ENCODE measurements around the gene PPFIBP1.

PPFIBP1 gene

DNA sequence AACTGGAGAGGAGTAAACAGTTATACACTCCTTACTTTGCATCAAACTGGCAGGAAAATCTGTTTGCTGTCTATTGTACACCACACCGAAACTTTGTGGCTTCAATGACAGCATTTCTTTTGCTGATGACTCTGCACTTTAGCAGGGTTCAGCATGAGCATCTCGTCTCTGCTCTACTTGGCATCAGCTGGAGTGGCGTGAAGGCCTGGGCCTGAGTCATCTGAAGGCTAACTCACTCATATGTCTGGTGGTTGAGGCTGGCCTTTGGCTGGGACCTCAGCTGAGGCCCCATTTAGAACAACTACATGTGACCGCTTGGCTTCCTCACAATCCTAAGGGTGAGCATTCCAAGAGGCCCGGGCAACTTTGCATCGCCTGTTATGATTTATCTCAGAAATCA, 143.5 kb downstream of the PPFIBP1 start:
- DNase-seq (ENCODE audit: low read depth) = no peak

DNA sequence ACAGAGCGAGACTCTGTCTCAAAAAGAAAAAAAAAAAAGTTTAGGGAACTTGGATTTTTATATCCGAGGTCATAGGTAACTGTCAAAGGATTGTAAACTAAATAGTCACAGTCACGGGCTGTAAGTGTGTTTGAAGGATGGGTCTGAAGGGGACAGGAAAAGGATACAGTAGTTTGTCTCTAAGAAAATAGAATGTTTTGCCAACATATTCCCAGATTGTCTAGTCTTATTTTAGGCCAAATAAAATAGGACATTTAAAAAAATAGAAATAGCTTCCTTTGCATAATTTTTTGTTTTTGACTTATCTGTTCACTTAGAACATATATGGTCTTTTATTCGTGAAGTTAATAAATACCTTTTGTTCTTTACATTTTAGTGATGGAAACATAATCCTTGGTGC, 148.0 kb downstream of the PPFIBP1 start:
- no peak for DNase-seq (ENCODE audit: low read depth)

DNA sequence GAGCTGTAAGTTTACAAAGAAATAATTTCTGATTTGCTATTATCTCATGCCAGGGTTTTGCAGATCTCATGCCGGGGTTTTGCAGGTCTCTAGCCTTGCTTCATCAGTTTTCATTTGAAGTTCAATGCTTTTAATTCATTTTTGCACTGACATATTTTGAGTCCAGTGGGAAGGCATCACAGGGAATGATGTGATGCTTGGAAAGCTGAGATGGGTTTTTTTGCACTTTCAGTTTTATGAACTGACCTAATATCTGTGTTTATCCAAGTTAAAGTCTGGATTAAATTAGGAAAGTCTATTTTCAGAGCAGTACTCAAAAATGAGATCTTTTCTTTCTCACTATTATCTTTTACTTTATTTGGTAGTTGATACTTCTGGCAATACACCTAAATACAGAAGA, 148.6 kb downstream of the PPFIBP1 start:
- DNase-seq (ENCODE audit: low read depth) = no peak

DNA sequence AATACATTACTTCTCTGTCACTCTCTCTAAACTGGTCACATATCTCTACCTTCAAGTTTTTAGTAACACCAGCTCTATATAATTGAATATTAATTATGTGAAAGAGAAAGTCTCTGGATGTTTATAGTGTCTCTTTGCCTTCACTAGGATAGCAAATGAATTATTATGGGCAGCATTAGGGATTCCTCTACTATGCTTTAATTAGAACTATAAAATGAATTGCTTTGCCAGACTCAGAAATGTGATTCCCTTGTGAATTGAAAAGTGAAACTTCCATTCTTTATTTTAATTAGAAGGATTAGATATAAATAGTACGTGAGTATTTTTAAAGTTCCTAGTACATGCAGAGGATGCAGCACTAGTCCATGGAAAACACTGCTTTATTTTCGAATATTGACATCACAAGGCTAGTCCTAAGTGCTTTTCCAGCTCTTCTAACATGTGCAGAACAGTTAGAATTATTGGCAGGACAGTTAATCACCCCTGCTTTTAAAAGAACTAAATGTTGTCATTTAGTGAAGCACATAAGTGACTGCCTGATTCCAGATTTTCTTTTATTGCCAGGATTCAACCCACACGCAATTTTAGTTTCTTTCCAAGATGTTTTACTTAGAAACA, 149.2 kb downstream of the PPFIBP1 start:
- DNase-seq (ENCODE audit: low read depth) = no peak

DNA sequence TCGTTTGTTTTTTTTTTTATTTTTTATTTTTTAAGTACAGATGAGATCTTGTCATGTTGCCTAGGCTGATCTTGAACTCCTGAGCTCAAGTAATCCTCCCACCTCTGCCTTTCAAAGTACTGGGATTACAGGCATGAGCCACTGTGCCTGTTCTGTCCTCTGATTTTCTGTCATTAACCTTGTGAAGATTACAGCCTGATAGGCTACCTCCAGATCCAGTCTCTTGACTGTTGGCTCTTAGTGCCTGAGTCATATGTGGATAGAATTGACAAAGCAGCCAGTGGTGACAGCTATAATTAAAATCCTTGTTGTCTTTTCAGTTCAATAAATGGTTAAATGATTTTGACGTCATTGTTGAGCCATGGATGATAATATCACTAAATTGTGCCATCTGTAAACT, 151.0 kb downstream of the PPFIBP1 start:
- no peak for DNase-seq (ENCODE audit: low read depth)

DNA sequence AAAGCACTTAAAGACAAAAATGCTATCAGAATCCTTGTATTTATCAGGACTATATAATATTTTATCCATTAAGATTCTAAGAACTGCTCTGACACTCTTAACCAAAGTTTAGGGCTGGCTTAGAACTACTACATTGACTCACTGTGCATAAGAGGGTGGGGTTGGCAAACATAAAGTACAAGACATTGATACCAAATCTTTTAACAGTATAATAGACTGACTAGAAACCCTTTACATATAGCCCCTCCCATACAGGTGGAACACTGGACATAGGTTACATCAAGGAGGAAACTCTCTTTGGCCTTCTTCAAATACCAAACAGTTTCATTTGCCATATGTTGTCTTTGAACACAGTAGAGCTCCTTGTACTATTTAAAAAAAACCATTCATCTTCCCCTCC, 156.6 kb downstream of the PPFIBP1 start:
- DNase-seq (ENCODE audit: low read depth) = no peak

DNA sequence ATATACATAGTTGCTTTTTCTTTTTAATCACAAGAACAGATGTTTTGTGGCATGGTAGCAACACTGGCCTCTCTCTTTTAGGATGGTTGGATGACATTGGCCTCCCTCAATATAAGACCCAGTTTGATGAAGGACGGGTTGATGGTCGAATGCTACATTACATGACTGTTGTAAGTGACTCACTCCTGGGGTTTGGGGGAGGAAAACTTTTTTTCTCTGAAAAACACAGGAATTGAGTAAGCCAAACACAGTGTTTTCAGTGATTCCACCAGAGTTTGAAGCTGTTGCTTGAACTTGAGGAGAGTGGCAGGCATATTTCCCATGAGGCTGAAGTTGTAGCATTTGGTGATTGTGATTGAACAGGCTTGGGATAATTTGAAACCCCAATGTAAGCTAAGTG, 158.5 kb downstream of the PPFIBP1 start:
- no peak for DNase-seq (ENCODE audit: low read depth)

DNA sequence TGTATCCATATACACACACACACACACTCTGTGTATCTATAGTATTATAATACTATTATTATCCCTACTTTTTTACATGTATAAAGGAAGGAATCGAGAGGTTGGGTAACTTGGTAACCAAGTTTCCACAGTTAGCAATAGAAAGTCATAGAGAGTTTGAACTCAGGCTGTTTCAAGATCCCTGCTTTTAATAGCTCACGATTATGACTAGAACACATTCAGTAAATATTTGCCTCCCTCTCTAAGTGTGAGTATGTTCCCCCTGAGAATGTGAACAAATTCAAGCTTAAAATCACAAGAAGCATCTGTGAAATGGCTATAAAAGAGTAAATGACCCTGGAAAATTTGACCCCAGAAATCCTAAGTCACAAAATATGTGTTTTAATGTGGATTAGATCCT, 161.3 kb downstream of the PPFIBP1 start:
- no peak for DNase-seq (ENCODE audit: low read depth)

DNA sequence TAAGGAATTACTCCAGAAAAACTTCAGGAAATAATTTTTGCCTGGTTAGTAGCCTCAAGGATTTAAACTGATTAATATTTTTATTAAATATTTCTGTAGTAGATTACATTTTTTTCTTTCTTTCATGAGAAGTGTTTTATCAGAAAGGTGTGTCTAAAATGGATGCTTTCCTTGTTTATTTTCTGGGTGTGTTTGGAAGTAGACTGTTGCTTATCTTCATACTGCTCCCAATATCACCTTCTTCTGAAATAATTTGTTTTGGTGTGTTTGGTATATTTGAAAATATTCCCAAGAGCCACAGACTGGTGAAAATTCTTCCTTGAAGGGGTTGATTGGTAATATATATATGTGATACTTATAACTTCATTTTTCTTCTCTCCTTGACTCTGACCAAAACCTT, 162.1 kb downstream of the PPFIBP1 start:
- DNase-seq (ENCODE audit: low read depth) = no peak

DNA sequence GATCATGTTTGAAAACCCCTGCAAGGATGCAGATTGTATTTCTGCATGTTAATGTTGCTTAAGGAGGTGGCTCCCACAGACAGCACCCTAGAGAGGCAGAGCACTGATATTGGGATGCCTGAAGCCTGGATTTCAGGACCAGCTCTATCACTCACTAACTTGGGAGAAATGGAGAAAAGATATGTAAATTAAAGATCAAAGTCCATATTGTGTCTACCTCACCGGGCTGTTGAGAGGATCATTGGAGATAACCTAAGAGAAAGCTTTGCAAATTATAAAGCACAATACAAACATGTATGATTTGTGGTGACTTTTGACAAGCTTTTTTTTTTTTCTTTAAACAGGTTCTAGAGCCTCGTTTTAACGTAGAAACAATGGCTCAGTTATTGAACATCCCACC, 164.7 kb downstream of the PPFIBP1 start:
- DNase-seq (ENCODE audit: low read depth) = no peak

DNA sequence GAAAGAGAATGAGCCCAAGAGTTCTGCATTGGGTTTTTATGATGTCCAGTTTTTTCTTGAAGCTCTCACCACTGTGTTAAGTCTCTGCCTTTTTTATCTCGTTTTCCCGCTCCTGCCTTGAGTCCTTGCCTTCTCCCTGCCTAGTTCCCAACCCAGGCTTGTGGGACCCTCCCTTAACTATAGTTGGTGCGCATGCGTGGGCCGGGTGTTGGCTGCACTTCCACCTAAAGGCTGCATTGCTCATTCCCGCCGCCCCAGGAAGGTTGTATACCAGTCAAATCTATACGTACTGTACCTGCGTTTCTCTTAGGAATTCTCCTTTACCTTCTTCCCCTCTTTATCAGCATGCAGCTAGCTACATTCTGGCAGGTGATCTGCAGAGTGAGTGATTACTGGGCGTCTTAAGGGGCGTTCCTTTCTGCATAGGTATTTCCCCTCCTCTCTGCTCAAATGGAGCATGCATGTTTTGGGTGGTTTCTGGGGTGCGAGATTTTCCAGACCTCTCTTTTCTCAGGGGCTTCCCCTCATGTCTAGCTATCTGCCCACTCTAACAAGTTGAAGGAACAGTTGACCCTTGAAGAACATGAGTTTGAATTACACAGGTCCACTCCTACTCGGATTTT, 165.7 kb downstream of the PPFIBP1 start:
- DNase-seq (ENCODE audit: low read depth) = no peak

DNA sequence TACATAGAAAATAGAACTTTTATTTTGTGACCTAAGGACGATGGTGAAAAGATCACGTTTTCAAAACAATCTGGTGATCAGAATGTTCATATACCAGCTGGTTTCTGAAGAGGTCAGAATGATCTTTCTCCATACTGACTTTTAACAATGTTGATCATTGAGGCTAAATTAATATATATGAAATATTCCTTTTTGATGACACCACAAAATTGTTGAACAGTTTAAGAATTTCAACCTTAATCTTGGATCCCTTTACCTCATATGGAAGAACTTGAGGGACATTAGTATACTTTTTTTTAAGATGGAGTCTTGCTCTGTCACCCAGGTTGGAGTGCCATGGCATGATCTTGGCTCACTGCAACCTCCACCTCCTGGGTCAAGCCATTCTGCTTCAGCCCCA, 169.4 kb downstream of the PPFIBP1 start:
- no peak for DNase-seq (ENCODE audit: low read depth)

DNA sequence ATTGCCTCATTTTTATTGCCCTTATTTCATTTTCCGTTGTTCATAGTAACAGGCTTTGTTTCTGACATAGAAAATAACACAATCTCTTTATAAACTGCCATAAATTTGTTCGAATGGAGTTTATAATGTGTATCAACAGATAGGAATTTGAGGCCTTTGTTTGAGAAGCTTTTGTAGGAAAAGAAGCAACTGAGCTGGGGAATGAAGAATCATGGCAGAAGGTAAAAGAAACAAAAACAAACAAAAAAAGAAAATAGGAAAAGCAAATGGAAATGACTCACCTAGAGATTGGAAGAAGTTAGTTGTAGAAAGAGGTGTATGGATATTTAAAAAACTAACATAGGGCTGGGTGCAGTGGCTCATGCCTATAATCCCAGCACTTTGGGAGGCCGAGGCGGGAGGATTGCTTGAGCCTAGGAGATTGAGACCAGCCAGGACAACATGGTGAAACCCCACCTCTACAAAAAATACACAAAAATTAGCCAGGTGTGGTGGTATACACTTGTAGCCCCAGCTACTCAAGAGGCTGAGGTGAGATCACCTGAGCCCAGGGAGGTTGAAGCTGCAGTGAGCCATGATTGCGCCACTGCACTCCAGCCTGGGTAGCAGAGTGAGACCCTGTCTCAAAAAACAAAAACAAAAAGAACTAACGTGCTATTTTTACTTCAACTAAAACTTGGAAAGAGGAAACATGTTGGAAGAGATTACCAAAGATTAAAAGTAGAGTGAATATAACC, 171.7 kb downstream of the PPFIBP1 start:
- DNase-seq (ENCODE audit: low read depth) = no peak

DNA sequence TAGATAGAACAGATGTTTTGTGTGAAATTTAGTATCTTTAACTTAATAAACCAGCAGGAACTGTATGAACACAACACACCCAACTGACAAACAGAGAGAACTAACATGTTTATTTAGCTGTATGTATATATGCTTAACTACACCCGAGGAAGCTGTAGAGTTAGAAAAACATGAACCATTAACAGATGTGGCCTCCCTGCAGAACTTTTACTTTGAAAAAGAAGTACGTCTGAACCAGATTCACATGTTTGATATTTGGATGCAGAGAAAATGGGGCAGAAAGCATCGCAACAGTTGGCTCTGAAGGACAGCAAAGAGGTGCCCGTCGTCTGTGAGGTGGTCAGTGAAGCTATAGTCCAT, 172.3 kb downstream of the PPFIBP1 start, which contains the start of gene REP15:
Gene REP15, plus strand, starts transcription at position 155 of the 360 bp plus-strand sequence. Its CDS starts 116 bp downstream, at position 271.
- DNase-seq (ENCODE audit: low read depth) = no peak

DNA sequence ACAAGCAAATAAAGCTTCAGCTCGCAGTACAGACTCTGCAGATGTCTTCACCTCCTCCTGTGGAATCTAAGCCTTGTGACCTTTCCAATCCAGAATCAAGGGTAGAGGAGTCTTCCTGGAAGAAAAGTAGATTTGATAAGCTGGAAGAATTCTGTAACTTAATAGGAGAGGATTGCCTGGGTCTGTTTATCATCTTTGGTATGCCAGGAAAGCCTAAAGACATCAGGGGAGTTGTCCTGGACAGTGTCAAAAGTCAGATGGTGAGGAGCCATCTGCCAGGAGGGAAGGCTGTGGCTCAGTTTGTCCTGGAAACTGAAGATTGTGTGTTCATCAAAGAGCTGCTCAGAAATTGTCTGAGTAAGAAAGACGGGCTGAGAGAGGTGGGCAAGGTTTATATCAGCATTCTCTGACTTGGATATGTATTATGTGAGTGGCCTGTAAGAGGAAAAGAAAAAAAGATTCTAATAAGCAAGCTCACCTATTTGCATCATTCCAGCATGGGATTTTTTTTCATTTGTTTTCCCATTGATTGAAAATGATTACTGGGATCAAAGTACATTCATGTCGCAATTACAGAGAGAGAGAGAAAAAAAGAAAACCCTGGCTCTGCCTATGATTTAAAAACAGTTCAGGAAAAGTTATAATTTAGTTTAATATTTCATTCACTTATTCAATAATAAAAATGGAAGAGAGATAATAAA, 173.0 kb downstream of the PPFIBP1 start:
- no peak for DNase-seq (ENCODE audit: low read depth)

DNA sequence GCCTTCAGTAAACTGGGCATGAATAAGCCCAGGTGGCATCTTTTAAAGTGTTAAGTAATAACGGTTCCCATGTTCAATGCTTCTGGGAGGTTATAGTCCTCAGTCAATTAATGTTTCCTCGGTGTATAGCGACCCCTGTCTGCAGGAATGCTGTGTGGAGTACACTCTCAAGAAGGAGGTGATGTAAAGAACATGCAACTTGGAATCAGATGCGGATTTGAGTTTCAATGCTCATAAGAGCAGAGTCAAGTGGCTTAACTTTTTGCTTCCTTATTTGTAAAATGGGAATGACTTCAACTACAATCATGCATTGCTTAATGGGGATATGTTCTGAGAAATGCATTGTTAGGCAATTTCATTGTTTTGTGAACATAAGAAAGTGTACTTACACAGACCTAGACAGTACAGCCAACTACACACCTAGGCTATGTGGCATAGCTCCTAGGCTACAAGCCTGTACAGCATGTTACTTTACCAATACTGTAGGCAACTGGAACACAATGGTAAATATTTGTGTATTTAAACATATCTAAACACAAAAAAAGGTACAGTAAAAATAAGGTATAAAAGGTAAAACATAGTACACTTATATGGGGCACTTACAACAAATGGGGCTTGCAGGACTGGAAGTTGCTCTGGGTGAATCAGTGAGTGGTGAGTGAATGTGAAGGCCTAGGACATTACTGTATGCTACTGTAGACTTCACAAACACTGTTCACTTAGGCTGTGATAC, 179.9 kb downstream of the PPFIBP1 start:
- DNase-seq (ENCODE audit: low read depth) = peak; percentile 78

DNA sequence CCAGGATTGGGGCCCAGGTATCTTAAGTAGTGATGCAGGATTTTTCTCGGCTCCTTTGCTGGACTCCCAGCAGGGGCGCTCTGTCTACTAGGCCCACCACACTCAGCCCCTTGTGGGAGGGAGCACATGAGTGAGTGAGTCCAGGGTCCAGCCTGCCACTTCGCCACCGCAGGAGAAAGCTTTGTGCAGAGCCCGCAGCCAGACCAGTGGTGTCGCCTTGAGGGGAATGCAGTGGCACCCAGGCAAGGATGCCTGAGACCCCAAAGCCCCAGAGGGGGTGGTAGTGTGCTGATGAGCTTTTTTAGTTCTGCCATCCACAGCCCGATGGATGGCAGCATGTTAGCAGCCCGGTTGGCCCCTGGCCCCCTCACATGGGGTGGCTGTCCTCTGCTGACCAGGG, 181.3 kb downstream of the PPFIBP1 start:
- no peak for DNase-seq (ENCODE audit: low read depth)

DNA sequence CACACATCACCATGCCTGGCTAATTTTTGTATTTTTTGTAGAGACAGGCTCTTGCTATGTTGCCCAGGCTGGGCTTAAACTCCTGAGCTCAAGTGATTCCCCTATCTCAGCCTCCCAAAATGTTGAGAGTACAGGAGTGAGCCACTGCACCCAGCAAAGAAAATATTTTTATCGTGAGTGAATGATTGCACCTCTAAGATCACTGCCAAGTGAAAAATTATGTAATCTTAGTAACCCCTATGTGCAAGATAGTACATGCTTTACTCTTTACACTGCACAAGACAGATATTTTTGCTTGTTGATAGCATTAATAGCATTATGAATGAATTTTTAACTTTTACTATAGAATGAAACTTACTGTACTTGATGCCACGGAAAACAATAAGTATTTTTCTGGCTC, 183.2 kb downstream of the PPFIBP1 start:
- no peak for DNase-seq (ENCODE audit: low read depth)

DNA sequence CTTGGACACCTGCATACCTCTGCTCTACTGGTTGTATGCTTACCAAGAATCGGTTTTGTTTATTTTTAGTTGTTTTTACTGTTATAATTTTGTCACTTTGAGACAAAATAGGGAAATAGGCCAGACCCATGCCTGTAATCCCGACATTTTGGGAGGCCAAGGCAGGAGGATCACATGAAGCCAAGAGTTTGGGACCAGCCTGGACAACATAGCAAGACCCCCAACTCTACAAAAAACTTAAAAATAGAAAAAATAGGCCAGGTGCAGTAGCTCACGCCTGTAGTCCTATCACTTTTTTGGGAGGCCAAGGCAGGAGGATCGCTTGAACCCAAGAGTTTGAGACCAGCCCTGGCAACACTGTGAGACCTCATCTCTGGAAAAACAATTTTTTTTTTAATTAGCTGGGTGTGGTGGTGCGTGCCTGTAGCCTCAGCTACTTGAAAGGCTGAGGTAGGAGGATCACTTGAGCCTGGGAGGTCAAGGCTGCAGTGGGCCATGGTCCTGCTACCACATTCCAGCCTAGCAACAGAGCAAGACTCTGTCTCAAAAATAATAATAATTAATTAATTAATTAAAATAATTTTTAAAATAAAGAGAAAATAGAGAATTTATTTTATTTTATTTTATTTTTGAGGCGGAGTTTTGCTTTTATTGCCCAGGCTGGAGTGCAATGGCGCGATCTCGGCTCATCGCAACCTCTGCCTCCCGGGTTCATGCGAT, 185.4 kb downstream of the PPFIBP1 start:
- no peak for DNase-seq (ENCODE audit: low read depth)

DNA sequence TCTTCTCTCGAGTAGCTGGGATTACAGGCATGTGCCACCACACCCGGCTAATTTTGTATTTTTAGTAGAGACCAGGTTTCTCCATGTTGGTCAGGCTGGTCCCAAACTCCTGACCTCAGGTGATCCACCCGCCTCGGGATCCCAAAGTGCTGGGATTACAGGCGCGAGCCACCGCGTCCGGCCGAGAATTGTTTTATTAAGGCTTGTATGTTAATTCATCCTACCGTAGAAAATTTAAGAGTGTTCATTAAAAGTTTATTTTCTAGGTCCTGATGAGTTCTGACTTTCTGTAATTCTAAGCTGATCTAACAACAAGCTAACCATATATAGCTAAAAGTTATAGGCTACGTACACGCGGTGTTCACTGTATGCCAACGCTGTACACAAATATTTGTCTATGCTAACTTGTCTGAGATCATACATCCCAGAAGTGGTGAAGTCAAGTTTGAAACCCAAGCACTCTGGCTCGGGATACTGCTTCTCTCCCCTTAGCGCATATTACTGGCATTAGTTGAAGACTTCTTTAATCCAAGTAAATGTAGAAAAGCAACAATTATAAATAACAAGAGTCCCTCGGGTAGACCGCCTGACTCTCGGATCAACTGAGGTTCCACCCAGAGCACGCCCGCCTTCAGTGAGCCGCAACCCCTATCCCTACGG, 186.1 kb downstream of the PPFIBP1 start:
- no peak for DNase-seq (ENCODE audit: low read depth)

All from HS-27A (cell line).